Panc1 (cell line): ENCODE results near the gene MIX23. TPM values are rescaled to one million over a fixed set of nuclear protein-coding genes. Genes with fewer than 3 reads are reported as not detected.

Experiments
- ATAC-seq: fragments of 200-7000 bp; cut with Tn5 transposase; 2 replicates; pipeline ENCODE4 v1.9.1; 2020; ENCODE audit warnings: mild to moderate bottlenecking, moderate library complexity
- BruUV-seq: library from RNA; stranded (reverse); fragments of 400-500 nt; replicated peaks from 2 replicates; lab custom pipeline; 2021; lab: Mats Ljungman, UMichigan
- CTCF ChIA-PET: fragments of 300-600 bp; sonication (Branson Sonifier 250); formaldehyde crosslinking; loops from one replicate; lab custom pipeline; 2022; ENCODE audit warnings: antibody characterized with exemption; lab: Charles Lee
- POLR2A ChIA-PET: fragments of 300-600 bp; sonication (Branson Sonifier 250); formaldehyde crosslinking; loops from one replicate; lab custom pipeline; 2022; ENCODE audit warnings: antibody characterized with exemption; lab: Charles Lee
- DNase-seq: peaks from one replicate; pipeline ENCODE4 v3.0.0-alpha.2; 2010; ENCODE audit warnings: low read depth, low spot score
- H3K27ac ChIP-seq: 2 replicates; pipeline ENCODE4 v1.5.1; 2011; ENCODE audit warnings: mild to moderate bottlenecking, low read length, inconsistent platforms
- H3K27me3 ChIP-seq: fragments of 200-500 bp; sonication (Bioruptor generic); 2 replicates; pipeline ENCODE4 v1.6.0; 2014; ENCODE audit warnings: low read length, inconsistent platforms; ENCODE audit not compliant: control insufficient read depth, insufficient read depth
- H3K36me3 ChIP-seq: fragments of 200-500 bp; sonication (Bioruptor generic); 2 replicates; pipeline ENCODE4 v1.5.1; 2014; ENCODE audit warnings: inconsistent platforms, mild to moderate bottlenecking, low read length, moderate library complexity; ENCODE audit not compliant: control insufficient read depth, insufficient read depth
- H3K4me1 ChIP-seq: 2 replicates; pipeline ENCODE4 v1.5.1; 2011; ENCODE audit warnings: inconsistent platforms, mild to moderate bottlenecking, low read length, moderate library complexity; ENCODE audit not compliant: control insufficient read depth, insufficient read depth
- H3K4me3 ChIP-seq, 2 experiments: 2 replicates each; pipeline ENCODE4 v1.5.1; 2011 to 2012; ENCODE audit warnings: low read depth in 2 of 2, low read length in 2 of 2, mild to moderate bottlenecking in 2 of 2, inconsistent platforms in 1 of 2, moderate library complexity in 1 of 2
- H3K9me3 ChIP-seq: fragments of 200-500 bp; sonication (Bioruptor generic); 2 replicates; pipeline ENCODE4 v1.5.1; 2014; ENCODE audit warnings: low read depth, mild to moderate bottlenecking, inconsistent platforms, low read length, moderate library complexity; ENCODE audit not compliant: control insufficient read depth, insufficient read depth
- POLR2AphosphoS5 ChIP-seq: IDR thresholded peaks from 2 replicates; pipeline ENCODE4 v1.6.1; 2012; ENCODE audit warnings: mild to moderate bottlenecking, low read depth, low read length, moderate library complexity
- SIN3A ChIP-seq: IDR thresholded peaks from 2 replicates; pipeline ENCODE4 v1.6.1; 2012; ENCODE audit warnings: low read depth, mild to moderate bottlenecking, low read length, moderate library complexity, borderline replicate concordance; ENCODE audit not compliant: insufficient read depth
- TCF7L2 ChIP-seq: IDR thresholded peaks from 2 replicates; pipeline ENCODE4 v1.6.1; 2011; ENCODE audit warnings: mild to moderate bottlenecking, low read depth, low read length, inconsistent platforms
- in situ Hi-C: cut with HindIII; loops from 2 replicates; pipeline ENCODE4 v1.10.0; 2016; ENCODE audit warnings: low sequenced_read_pairs, low pct_unique_long_range_greater_than_20kb
- intact Hi-C: fragments of 100-400 bp; cut with micrococcal nuclease; formaldehyde crosslinking; loops from one replicate; pipeline ENCODE4 v1.10.0; 2022; ENCODE audit not compliant: unreplicated experiment
- total RNA-seq: library from RNA; stranded (reverse); gene quantifications from one replicate; pipeline ENCODE4 v1.2.1, GENCODE V29; 2021; ENCODE audit not compliant: unreplicated experiment
- TF ChIP-seq, protein P1 (sequence below): fragments of 450-650 bp; IDR thresholded peaks from 2 replicates; pipeline ENCODE4 v1.5.1; 2017; ENCODE audit warnings: mild to moderate bottlenecking
- TF ChIP-seq, protein P2 (sequence below), 2 experiments: IDR thresholded peaks; 2 replicates each; pipeline ENCODE4 v1.6.1; 2011 to 2012; ENCODE audit warnings: low read depth in 2 of 2, control low read depth in 1 of 2, low read length in 1 of 2, mild to moderate bottlenecking in 1 of 2, moderate library complexity in 1 of 2; ENCODE audit not compliant: insufficient read depth in 1 of 2

MIX23 gene
- total RNA-seq, 1 experiment from 2014 or later = 61.7 TPM

DNA sequence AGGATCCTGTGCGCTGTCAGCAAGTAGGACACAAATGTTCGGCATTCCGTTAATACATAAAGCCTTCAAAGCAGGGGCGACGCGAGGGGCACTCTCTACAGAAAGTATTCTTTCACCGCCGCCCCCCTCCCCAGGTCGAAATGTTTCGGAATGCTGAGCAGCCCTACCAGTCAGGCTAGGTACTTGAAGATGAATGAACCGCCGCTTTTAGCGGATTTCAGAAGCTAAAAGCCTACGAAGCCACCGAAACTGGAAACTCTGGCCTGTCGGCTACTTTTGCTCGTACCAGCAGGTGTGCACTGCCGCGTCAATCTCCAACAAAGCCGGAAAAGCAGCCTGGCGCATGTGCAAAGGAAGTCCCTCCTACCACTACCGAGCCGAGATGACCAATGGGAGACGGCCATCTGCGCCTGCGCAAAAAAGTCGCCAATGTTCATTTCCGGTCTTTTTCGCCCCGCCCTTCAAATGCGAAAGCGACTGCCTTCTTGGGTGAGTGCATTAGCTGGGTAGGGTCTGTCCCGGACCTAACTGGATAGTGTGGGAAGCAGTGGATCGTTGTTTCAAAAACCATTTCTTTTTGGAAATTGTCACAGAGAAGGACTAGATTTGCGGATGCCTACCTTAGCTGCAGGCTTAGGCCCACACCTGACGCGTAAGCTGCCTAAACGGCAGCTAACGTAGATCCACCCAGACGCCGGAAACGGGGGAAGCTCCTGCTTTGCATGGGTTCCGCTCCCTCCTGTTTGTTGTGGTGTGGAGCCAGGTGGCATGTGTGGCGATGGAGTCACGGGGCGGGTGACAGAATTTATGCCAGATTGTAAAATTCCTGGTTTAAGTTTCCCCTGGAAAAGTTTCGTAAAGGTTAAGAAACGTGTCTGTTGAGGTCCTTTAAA, 33.0 kb upstream of the MIX23 start, which contains the start of gene WDR5B:
WDR5B (minus strand) TSS at position 301 of the 893 bp plus-strand sequence. CDS start 534 bp downstream, outside the sequence.
- H3K36me3 ChIP-seq = peaks cover 2% of the 10 kb centered on the region
- no peaks in the 10 kb centered on the region for H3K27me3 ChIP-seq
- in situ Hi-C loops (no loop called here), intact Hi-C loops (loop anchor here (1.0 kb wide), 1 partner anchor 32 kb away; the partner anchor contains the start of gene FAM162A)
- TF ChIP-seq SIN3A (peak; percentile 77), POLR2AphosphoS5 (peak; percentile 99), TCF7L2 (peak; percentile 41; the same call in 1 of the 2 replicates)
- TF ChIP-seq, protein P1, sequence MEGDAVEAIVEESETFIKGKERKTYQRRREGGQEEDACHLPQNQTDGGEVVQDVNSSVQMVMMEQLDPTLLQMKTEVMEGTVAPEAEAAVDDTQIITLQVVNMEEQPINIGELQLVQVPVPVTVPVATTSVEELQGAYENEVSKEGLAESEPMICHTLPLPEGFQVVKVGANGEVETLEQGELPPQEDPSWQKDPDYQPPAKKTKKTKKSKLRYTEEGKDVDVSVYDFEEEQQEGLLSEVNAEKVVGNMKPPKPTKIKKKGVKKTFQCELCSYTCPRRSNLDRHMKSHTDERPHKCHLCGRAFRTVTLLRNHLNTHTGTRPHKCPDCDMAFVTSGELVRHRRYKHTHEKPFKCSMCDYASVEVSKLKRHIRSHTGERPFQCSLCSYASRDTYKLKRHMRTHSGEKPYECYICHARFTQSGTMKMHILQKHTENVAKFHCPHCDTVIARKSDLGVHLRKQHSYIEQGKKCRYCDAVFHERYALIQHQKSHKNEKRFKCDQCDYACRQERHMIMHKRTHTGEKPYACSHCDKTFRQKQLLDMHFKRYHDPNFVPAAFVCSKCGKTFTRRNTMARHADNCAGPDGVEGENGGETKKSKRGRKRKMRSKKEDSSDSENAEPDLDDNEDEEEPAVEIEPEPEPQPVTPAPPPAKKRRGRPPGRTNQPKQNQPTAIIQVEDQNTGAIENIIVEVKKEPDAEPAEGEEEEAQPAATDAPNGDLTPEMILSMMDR = no peak
- TF ChIP-seq, protein P2, sequence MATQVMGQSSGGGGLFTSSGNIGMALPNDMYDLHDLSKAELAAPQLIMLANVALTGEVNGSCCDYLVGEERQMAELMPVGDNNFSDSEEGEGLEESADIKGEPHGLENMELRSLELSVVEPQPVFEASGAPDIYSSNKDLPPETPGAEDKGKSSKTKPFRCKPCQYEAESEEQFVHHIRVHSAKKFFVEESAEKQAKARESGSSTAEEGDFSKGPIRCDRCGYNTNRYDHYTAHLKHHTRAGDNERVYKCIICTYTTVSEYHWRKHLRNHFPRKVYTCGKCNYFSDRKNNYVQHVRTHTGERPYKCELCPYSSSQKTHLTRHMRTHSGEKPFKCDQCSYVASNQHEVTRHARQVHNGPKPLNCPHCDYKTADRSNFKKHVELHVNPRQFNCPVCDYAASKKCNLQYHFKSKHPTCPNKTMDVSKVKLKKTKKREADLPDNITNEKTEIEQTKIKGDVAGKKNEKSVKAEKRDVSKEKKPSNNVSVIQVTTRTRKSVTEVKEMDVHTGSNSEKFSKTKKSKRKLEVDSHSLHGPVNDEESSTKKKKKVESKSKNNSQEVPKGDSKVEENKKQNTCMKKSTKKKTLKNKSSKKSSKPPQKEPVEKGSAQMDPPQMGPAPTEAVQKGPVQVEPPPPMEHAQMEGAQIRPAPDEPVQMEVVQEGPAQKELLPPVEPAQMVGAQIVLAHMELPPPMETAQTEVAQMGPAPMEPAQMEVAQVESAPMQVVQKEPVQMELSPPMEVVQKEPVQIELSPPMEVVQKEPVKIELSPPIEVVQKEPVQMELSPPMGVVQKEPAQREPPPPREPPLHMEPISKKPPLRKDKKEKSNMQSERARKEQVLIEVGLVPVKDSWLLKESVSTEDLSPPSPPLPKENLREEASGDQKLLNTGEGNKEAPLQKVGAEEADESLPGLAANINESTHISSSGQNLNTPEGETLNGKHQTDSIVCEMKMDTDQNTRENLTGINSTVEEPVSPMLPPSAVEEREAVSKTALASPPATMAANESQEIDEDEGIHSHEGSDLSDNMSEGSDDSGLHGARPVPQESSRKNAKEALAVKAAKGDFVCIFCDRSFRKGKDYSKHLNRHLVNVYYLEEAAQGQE (IDR thresholded peaks at IDR 0.05; ENCODE audit: insufficient read depth in 1 of 2, low read depth in 2 of 2, low read length in 1 of 2) = no peak
- CTCF ChIA-PET = interaction anchor here (1.0 to 1.3 kb wide), 2 partner anchors 23 to 32 kb away, joined by 4 to 5 read pairs; partner anchors contain the start of gene FAM162A
- ATAC-seq (peak; percentile 96), DNase-seq (peak; percentile 97)
- peak within 1 kb of the TSS; percentile 99 for H3K27ac ChIP-seq
- no peaks in the 10 kb centered on the region for H3K9me3 ChIP-seq
- H3K4me1 ChIP-seq = peaks cover 17% of the 10 kb centered on the region
- POLR2A ChIA-PET = interaction anchor here (0.6 to 1.2 kb wide), 7 partner anchors 8 to 869 kb away, joined by 3 to 7 read pairs (median 4); partner anchors contain the start of gene FAM162A
- H3K4me3 ChIP-seq = peak within 1 kb of the TSS; percentile 68 to 87
- TSS peak; percentile 88 for BruUV-seq

DNA sequence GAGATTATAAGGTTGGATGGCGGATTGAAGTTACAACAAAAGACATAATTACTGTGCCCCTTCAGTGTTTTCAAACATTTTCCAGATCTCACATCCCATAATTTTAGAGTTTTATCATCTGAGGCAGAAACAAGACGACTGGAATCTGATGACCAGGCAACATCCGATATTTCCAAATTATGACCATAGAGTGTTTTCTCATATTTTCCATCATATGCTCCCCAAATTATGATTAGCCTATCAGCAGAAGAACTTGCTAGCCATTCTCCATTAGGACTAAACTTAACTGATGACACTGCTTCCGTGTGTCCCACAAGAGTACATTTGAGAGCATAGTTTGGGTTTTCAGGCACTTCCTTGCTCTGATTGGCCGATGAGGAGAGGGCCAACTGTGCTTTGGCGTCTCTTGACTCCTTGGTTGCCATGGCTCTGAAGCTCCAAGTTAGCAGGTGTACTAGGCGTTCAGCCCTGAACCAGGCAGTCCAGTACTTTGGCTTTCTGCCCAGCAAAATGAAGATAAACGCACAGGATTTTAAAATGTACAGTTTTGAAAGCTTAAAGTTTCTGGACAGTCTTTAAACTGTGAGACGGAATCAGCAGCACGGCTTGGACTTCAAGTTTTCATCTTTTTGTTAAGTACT, 32.2 kb upstream of the MIX23 start:
- BruUV-seq = TSS peak; percentile 84
- POLR2A ChIA-PET = interaction anchor here (0.6 to 1.0 kb wide), 3 partner anchors 31 to 868 kb away, joined by 3 to 7 read pairs (median 3); partner anchors contain the start of gene FAM162A

More for the DNA sequence above, 32.2 kb upstream of the MIX23 start:
- intact Hi-C loops = no loop called here
- peaks cover 17% of the 10 kb centered on the region for H3K4me1 ChIP-seq
- ATAC-seq (peak; percentile 56; the same call in 1 of the 2 replicates), DNase-seq (no peak)
- H3K27ac ChIP-seq = peak overlapping the region; percentile 99
- peaks cover 2% of the 10 kb centered on the region for H3K36me3 ChIP-seq
- in situ Hi-C loops = no loop called here
- no peaks in the 10 kb centered on the region for H3K9me3 ChIP-seq
- H3K4me3 ChIP-seq = peak overlapping the region; percentile 68 to 87
- TF ChIP-seq, protein P1 = no peak
- TF ChIP-seq POLR2AphosphoS5 = no peak
- no peak for TF ChIP-seq TCF7L2
- TF ChIP-seq, protein P2 (IDR thresholded peaks at IDR 0.05; ENCODE audit: insufficient read depth in 1 of 2, low read depth in 2 of 2, low read length in 1 of 2) = no peak
- TF ChIP-seq SIN3A = no peak
- no peaks in the 10 kb centered on the region for H3K27me3 ChIP-seq
- CTCF ChIA-PET = interaction anchor here (1.3 kb wide), 1 partner anchor 22 kb away, joined by 4 read pairs; no protein-coding TSS in a partner anchor
